HCT116 (cell line): ENCODE data around the gene PIGBOS1.

Source experiments
- CEBPB ChIP-seq: IDR thresholded peaks from 2 replicates; pipeline ENCODE4 v1.6.1; 2012; ENCODE audit warnings: low read depth
- CTCF ChIP-seq, 3 experiments: fragments of 200-600 bp in 1 of 3; sonication (generic) in 1 of 3; IDR thresholded peaks in 2 of 3; conservative IDR thresholded peaks in 1 of 3; 2 replicates each; pipeline ENCODE4 v1.5.1; 2012 to 2017; ENCODE audit warnings: low read depth in 2 of 3, low read length in 2 of 3, antibody characterized with exemption in 1 of 3, borderline replicate concordance in 1 of 3, control low read depth in 1 of 3, mild to moderate bottlenecking in 1 of 3, mixed read lengths in 1 of 3, mixed run types in 1 of 3, moderate library complexity in 1 of 3; ENCODE audit not compliant: insufficient read depth in 1 of 3
- ELF1 ChIP-seq: IDR thresholded peaks from 2 replicates; pipeline ENCODE4 v1.6.1; 2012; ENCODE audit warnings: low read depth, borderline replicate concordance
- EZH2phosphoT487 ChIP-seq: fragments of 200-600 bp; IDR thresholded peaks from 2 replicates; pipeline ENCODE4 v1.6.1; 2018; ENCODE audit warnings: antibody characterized with exemption, borderline replicate concordance
- MAX ChIP-seq: IDR thresholded peaks from 2 replicates; pipeline ENCODE4 v1.6.1; 2012
- POLR2A ChIP-seq: IDR thresholded peaks from 2 replicates; pipeline ENCODE4 v1.7.0; 2011; ENCODE audit warnings: borderline replicate concordance; ENCODE audit not compliant: insufficient read depth, insufficient read length; ENCODE audit errors: extremely low read depth
- POLR2AphosphoS5 ChIP-seq: IDR thresholded peaks from 2 replicates; pipeline ENCODE4 v1.6.1; 2011; ENCODE audit warnings: mild to moderate bottlenecking, low read depth, low read length, moderate library complexity
- RAD21 ChIP-seq: IDR thresholded peaks from 2 replicates; pipeline ENCODE4 v1.6.1; 2012; ENCODE audit warnings: low read depth, mild to moderate bottlenecking
- REST ChIP-seq: IDR thresholded peaks from 2 replicates; pipeline ENCODE4 v1.6.1; 2012; ENCODE audit warnings: low read depth
- ZNF274 ChIP-seq: fragments of 200-500 bp; sonication (Bioruptor generic); IDR thresholded peaks from 2 replicates; pipeline ENCODE4 v1.6.1; 2014; ENCODE audit warnings: mild to moderate bottlenecking, low read depth, low read length, inconsistent platforms

- TF ChIP-seq EZH2phosphoT487, result no peak
- TF ChIP-seq RAD21, result no peak
- no peak for TF ChIP-seq REST
- no peak for TF ChIP-seq POLR2AphosphoS5
- no peak for TF ChIP-seq CTCF (IDR thresholded peaks at IDR 0.05 in 2 of 3, conservative IDR thresholded peaks at IDR 0.05 in 1 of 3; ENCODE audit: borderline replicate concordance in 1 of 3, insufficient read depth in 1 of 3, low read depth in 2 of 3, low read length in 2 of 3)
- TF ChIP-seq ZNF274, result no peak
- TF ChIP-seq POLR2A, result no peak
- TF ChIP-seq ELF1, result no peak
- 0 out of 2 replicates have a peak, but pooled peaks have one; percentile 43 for TF ChIP-seq CEBPB
- TF ChIP-seq MAX, result peak; percentile 16; the same call in 1 of the 2 replicates
Observed at GRCh38 chr15:55279746-55280351, 39.1 kb downstream of the PIGBOS1 start.
